Measurements from ENCODE around the gene SCFD2. TPM values are rescaled to one million over a fixed set of nuclear protein-coding genes. Genes with fewer than 3 reads are reported as not detected.

The SCFD2 gene
- total and polyA plus RNA-seq, 10 of the 15 experiments (the other 5 are each of a cell fraction or from before 2014, with no cell fraction given): 4.8 to 37.6 (median 24.9) TPM

DNA sequence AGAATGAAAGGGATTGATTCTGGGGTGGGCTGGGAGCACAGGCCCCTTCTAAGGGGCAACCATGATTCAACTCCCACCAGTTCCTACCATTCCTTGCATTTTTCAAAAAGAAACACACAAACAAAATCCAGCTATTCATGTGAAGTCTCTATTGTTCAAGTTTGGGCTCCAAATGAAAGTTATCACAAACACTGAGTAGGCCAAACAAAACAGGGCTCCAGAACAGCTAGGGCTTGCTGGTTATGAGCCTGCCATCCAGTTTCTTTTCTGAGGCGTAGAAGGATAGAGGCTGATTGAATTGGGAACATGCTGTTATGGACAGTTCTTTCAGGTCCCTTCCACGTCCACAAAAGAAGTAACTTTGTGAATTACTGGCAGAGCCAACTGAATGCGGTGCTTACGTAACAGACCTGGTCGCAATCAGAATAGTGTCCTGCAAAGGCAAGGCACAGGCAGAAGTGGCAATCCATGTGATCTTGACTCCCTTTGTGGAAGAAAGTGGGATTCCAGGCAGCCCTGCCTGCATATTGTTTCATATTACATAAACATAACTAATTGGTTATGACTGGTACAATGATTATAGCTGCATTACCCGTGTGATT, 244.5 kb downstream of the SCFD2 start:
- Histone ChIP-seq H4K20me1 (ENCODE audit: control insufficient read depth, insufficient read depth) (no peaks in the 10 kb centered on the region), H3K4me1 (ENCODE audit: control insufficient read depth, insufficient read depth, low read length) (no peaks in the 10 kb centered on the region), H3K9ac (ENCODE audit: control insufficient read depth, insufficient read depth, low read length) (no peak overlapping the region), H2AFZ (ENCODE audit: control insufficient read depth, low read depth, low read length) (no peak overlapping the region), H3K79me2 (ENCODE audit: control insufficient read depth, insufficient read depth, low read length) (no peaks in the 10 kb centered on the region), H3K4me2 (ENCODE audit: control insufficient read depth, insufficient read depth) (no peak overlapping the region), H3K4me3 (no peak overlapping the region), H3K27ac (ENCODE audit: control insufficient read depth, insufficient read depth) (no peak overlapping the region), H3K27me3 (replicated peaks in 1 of 2; ENCODE audit: control insufficient read depth in 2 of 2, insufficient read depth in 2 of 2, low read length in 1 of 2) (no peaks in the 10 kb centered on the region), H3K36me3 (ENCODE audit: control insufficient read depth in 2 of 2, insufficient read depth in 2 of 2, low read length in 1 of 2) (no peaks in the 10 kb centered on the region), H3K9me3 (replicated peaks; ENCODE audit: control insufficient read depth, insufficient read depth, low read length) (no peaks in the 10 kb centered on the region)
- no peak for ATAC-seq
- RAD21 ChIA-PET (ENCODE audit: unreplicated experiment): interaction anchor here (0.6 kb wide), 1 partner anchor 18 kb away, joined by 3 read pairs; no protein-coding TSS in a partner anchor
- intact Hi-C loops (cut with micrococcal nuclease; ENCODE audit: unreplicated experiment): no loop called here
- BruUV-seq (replicated peaks): no TSS peak
- SMC1A ChIA-PET (ENCODE audit: uncharacterized antibody, unreplicated experiment): no interaction called here
- no peak for FAIRE-seq
- WGBS (ENCODE audit: insufficient coverage, insufficient replicate concordance, low lambda C conversion rate, missing lambda C conversion rate): 97% methylated on average over 6 of the region's 6 CpGs
- CTCF ChIA-PET: interaction anchor here (0.9 kb wide), 1 partner anchor 11 kb away, joined by 3 read pairs; no protein-coding TSS in a partner anchor
- TF ChIP-seq, protein P1, sequence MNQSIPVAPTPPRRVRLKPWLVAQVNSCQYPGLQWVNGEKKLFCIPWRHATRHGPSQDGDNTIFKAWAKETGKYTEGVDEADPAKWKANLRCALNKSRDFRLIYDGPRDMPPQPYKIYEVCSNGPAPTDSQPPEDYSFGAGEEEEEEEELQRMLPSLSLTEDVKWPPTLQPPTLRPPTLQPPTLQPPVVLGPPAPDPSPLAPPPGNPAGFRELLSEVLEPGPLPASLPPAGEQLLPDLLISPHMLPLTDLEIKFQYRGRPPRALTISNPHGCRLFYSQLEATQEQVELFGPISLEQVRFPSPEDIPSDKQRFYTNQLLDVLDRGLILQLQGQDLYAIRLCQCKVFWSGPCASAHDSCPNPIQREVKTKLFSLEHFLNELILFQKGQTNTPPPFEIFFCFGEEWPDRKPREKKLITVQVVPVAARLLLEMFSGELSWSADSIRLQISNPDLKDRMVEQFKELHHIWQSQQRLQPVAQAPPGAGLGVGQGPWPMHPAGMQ (IDR thresholded peaks at IDR 0.05; ENCODE audit: borderline replicate concordance): no peak
- TF ChIP-seq, protein P2, sequence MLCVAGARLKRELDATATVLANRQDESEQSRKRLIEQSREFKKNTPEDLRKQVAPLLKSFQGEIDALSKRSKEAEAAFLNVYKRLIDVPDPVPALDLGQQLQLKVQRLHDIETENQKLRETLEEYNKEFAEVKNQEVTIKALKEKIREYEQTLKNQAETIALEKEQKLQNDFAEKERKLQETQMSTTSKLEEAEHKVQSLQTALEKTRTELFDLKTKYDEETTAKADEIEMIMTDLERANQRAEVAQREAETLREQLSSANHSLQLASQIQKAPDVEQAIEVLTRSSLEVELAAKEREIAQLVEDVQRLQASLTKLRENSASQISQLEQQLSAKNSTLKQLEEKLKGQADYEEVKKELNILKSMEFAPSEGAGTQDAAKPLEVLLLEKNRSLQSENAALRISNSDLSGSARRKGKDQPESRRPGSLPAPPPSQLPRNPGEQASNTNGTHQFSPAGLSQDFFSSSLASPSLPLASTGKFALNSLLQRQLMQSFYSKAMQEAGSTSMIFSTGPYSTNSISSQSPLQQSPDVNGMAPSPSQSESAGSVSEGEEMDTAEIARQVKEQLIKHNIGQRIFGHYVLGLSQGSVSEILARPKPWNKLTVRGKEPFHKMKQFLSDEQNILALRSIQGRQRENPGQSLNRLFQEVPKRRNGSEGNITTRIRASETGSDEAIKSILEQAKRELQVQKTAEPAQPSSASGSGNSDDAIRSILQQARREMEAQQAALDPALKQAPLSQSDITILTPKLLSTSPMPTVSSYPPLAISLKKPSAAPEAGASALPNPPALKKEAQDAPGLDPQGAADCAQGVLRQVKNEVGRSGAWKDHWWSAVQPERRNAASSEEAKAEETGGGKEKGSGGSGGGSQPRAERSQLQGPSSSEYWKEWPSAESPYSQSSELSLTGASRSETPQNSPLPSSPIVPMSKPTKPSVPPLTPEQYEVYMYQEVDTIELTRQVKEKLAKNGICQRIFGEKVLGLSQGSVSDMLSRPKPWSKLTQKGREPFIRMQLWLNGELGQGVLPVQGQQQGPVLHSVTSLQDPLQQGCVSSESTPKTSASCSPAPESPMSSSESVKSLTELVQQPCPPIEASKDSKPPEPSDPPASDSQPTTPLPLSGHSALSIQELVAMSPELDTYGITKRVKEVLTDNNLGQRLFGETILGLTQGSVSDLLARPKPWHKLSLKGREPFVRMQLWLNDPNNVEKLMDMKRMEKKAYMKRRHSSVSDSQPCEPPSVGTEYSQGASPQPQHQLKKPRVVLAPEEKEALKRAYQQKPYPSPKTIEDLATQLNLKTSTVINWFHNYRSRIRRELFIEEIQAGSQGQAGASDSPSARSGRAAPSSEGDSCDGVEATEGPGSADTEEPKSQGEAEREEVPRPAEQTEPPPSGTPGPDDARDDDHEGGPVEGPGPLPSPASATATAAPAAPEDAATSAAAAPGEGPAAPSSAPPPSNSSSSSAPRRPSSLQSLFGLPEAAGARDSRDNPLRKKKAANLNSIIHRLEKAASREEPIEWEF (IDR thresholded peaks at IDR 0.05; ENCODE audit: insufficient replicate concordance, low read depth, low read length): no peak
- TF ChIP-seq, protein P3, sequence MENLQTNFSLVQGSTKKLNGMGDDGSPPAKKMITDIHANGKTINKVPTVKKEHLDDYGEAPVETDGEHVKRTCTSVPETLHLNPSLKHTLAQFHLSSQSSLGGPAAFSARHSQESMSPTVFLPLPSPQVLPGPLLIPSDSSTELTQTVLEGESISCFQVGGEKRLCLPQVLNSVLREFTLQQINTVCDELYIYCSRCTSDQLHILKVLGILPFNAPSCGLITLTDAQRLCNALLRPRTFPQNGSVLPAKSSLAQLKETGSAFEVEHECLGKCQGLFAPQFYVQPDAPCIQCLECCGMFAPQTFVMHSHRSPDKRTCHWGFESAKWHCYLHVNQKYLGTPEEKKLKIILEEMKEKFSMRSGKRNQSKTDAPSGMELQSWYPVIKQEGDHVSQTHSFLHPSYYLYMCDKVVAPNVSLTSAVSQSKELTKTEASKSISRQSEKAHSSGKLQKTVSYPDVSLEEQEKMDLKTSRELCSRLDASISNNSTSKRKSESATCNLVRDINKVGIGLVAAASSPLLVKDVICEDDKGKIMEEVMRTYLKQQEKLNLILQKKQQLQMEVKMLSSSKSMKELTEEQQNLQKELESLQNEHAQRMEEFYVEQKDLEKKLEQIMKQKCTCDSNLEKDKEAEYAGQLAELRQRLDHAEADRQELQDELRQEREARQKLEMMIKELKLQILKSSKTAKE (IDR thresholded peaks at IDR 0.05; ENCODE audit: low read depth, poor library complexity, severe bottlenecking): no peak
- no peak for DNase-seq (ENCODE audit: low read depth, low spot score)
- in situ Hi-C loops (cut with MboI): no loop called here
- POLR2A ChIA-PET: interaction anchor here (0.5 kb wide), 1 partner anchor 235 kb away, joined by 4 read pairs; no protein-coding TSS in a partner anchor
